Pulmonary artery endothelial cell (primary cell): ENCODE results near the gene ATP5PF. TPM values are rescaled to one million over a fixed set of nuclear protein-coding genes. Genes with fewer than 3 reads are reported as not detected.
"Not testable (repeated sequence)": the region's sequence is repeated elsewhere in the genome, so short reads cannot be mapped to it uniquely, and the experiment has no call there.

Source experiments
- DNase-seq: peaks from one replicate; pipeline ENCODE4 v3.0.0-alpha.2; 2011; ENCODE audit warnings: low read depth, low spot score
- total RNA-seq: library from RNA; depleted of rRNA; stranded (reverse); fragments of >200 nt; gene quantifications from 2 replicates; pipeline ENCODE4 v1.2.3, GENCODE V29; 2014

The ATP5PF gene, protein sequence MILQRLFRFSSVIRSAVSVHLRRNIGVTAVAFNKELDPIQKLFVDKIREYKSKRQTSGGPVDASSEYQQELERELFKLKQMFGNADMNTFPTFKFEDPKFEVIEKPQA
- total RNA-seq: 54.5 and 61.1 TPM in 2 replicates

DNA sequence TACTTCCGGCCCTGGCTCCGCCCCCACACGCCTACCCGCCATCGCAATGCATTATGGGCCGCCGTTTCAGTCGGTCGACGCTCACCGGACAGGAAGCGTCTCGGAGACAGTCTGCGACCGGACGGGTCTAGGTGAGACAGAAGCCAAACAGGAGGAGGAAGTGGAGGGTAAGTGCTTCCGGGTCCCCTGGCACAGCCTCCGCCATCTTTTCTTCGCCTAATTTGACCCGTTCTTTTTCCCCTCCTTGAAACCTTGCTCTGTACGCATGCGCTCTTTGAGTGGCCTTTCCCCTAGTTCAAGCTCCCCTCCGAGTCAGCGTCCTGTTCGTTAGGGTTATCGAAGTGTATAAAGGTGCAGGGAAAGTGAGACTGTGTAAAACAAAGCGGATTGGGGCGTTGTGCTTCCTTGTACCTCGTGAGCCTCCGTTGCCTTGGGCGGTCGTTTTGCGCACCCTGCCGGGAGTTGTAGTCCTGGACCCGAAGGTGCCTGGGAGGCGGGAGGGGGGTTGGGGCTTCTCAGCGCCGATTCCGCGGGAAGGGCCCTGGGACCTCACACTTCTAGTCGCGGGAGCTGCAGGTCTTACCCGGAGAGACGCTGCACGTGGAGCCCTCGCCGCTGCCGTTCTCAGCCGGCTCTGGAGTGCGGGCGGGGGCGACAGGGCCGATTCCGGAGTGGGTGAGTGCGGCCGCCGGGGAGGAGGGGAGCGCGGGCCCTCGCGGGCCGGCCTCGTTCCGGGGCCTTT lies at the start of gene ATP5PF, which contains the start of gene GABPA:
Gene ATP5PF, minus strand, starts transcription at position 1 of the 742 bp plus-strand sequence. CDS start 5,110 bp downstream, outside the sequence.
Gene GABPA, plus strand, starts transcription at position 69 of the 742 bp plus-strand sequence. CDS start 6,627 bp downstream, outside the sequence.
- DNase-seq: peak; percentile 96

DNA sequence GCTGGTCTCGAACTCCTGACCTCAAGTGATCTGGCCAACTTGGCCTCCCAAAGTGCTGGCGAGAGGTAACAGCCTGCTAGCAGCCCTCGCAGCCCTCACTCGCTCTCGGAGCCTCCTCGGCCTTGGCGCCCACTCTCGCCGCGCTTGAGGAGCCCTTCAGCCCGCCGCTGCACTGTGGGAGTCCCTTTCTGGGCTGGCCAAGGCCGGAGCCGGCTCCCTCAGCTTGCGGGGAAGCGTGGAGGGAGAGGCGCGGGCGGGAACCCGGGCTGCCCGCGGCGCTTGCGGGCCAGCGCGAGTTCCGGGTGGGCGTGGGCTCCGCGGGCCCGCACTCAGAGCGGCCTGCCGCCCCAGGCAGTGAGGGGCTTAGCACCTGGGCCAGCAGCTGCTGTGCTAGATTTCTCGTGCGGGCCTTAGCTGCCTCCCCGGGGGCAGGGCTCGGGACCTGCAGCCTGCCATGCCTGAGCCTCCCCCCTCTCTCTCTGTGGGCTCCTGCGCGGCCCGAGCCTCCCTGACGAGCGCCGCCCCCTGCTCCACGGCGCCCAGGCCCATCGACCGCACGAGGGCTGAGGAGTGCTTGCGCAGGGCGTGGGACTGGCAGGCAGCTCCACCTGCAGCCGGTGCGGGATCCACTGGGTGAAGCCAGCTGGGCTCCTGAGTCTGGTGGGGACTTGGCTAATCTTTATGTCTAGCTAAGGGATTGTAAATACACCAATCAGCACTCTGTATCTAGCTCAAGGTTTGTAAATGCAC lies 43.6 kb upstream of the ATP5PF start:
- not testable (repeated sequence) for DNase-seq

DNA sequence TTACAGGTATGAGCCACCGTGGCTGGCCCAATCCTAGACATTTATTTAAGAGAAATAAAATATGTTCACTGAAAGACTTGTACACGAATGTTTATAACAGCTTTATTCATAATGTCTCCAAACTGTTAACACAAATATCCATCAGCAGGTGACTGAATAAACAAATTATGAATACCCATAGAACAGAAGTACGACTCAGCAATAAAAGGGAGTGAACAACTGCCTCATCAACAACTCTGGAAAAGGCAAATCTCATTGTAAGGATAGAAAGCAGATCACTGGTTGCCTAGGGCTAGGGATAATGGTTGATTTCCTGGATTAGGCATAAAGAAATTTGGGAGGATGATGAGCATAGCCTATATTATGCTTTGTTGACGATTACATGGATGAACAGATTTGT lies 41.7 kb upstream of the ATP5PF start:
- no peak for DNase-seq

DNA sequence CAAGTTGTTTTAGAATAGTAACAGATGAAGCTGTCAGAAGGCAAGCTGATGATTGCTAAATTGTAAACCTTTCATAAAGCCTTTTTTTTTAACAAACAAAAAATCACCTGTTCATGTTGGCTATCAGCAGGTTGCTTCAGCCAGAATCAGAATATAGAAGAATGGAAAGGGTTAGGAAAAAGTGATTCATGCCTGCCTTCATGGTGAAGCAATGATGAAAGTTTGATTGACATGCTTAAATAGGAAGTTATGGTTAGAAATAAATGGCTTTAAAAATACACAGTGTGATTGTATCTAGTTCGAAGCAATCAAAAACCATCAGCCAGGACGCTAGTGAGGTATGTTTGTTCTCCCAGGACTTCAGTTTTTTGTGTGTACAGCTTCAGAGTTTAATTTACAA lies 38.0 kb upstream of the ATP5PF start:
- no peak for DNase-seq

DNA sequence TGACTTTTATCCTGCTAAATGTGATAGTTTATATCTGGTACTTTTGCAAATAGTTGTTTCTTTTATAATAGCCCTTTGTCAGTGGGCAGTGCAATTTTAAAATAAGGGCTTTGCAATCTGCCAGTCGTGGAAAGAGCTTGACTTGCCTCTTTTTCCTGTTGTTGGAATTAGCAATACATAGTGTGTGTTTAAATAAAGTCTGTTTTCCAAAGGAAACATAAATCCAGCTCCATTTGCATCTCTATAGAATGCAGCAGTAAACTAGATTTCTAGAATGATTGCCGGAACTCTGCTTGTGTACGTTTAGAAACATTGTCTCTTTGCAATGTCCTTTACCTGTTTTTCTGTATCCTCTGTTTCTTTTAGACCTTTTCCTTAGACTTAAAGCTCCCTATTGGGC lies 33.2 kb upstream of the ATP5PF start:
- DNase-seq: no peak

DNA sequence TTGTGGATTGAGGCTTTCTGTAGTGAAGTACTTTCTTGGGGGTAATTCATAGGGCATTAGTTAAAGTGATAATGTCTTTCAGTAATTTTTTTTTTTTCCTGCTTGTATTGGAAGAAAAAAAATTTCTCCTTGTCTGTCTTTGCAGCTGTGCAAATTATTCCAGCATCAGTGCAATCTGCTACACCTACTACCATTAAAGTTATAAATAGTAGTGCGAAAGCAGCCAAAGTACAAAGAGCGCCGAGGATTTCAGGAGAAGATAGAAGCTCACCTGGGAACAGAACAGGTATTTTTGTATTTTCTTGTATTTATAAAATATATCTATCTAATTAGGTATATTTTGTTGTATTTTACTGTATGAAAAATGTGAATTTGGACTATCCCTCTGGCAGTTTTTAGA lies 29.4 kb upstream of the ATP5PF start:
- DNase-seq: no peak

DNA sequence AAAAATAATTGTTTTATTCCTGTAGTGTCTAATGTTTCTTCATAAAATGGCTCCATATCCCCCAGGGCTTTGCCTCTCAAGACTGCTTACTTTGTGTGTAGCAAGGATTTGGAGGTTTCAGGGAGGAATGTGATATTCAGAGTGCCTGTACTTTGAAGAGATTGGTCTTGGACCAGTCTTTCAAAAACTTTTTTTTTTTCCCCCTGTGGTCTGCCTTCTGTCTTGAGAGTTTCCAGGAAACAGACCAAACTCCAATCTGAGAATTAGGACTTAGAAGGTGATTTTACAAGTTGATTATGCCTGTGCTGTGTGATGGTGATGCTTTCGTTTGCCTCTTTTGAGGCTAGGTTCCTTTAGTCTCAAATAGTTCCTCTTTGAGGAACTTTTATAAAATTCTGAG lies 26.0 kb upstream of the ATP5PF start:
- DNase-seq: no peak

DNA sequence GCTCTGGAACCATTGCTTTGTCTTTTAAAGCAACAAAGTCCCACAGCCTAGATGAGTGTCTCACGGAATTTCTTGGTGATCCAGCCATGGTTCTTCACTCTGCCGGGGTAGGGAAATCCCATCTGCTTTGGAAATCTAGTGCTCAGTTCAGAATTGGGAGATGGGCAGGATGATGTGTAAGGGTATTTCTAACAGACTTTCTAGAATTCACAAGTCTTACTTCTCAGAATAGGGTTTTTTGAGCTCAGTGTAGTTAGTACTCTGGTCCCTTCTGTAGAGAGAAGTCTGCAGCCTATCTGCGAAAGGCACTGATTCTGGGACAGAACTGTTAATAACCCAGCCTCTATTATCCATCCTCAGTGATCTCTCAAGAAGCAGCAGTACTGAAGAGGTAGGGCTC lies 25.4 kb upstream of the ATP5PF start:
- no peak for DNase-seq

DNA sequence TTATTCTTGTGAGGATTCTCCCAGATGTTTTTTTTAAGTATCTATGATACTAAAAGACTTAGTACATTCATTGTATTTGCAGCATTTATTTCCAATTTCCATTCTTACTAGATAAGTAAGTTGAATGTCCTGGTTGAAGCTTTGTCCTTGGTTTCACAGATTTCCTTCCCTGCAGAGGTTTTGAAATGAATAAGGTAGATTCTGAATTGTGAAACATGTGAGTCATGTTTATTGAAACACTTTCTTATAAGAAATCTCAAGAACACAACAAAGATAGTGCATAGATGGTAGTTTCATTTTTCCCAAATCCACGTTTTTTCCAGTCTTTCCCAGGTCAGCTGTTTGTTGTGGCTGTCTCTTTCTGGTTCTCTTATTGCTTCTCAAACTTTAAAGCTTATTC lies 24.9 kb upstream of the ATP5PF start:
- DNase-seq: no peak

DNA sequence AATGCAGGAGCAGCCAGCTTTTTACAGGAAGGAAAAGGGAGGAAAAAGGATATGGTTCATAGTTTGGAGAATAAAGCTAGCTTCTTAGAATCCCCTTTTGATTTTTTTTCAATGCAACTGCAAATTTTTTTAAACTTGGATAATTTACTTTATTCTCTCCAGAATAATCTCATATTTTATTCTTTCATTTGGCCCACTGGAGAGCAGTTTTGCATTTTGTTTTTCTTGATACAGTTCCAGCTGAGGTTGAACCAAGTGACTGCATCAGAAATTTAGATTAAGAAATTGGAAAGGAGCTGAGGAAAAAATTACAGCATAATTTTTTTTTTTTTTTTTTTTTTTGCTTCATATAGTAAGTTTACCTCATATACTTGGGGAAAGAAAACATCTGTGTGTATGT lies 22.8 kb upstream of the ATP5PF start:
- no peak for DNase-seq

DNA sequence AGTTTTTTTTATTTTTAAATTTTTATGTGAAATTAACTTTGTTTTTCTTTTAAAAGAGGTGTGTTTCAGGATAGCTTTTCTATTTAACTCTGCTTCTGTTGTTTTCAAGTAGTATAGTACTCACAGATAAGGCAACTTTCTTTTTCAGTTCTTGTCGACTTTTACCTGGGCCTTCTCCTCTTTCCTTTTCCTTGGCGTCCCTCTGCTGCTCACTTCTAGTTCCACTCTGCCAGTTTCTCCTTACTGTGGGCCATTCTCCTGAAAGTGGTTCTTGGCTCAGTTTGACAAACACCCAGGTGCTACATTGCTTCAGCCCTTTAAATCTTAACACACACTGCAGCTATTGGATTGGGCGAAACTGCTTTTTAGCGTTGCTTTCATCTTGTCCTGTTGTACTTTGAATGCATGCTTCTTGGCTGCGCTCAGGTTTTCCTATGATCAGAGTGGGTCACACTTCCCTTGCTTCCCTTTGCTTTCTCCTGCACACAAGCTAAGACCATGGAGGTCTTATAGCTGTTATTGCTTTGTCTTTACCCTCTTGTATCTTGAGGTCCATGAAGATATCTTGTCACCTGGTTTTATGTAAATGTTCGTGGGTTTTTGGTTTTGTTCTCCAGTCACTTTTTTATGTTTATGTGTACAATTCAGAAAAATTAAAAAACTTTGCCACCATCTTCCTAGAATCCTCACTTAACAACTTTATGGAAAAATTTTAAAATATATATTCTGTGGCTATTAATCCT lies 21.7 kb upstream of the ATP5PF start:
- DNase-seq: no peak

DNA sequence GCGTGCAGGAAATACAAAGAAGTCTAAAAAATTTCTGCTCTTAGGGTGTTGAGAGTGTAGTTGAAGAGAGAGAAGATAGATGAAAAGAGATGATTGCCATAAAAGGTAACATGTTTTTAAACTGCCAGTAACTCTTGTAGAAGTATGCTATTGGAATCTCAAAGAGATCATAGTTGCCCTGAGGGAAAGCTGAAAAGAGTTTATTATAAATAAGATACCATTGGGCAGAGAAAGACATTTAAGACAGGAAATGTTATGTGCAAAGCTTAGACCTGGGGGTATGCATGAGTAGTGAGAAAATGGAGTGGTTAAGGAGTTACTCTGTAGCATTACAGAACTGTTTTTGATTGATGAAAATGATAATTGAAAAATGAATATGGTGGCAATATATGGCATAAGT lies 17.7 kb upstream of the ATP5PF start:
- no peak for DNase-seq

DNA sequence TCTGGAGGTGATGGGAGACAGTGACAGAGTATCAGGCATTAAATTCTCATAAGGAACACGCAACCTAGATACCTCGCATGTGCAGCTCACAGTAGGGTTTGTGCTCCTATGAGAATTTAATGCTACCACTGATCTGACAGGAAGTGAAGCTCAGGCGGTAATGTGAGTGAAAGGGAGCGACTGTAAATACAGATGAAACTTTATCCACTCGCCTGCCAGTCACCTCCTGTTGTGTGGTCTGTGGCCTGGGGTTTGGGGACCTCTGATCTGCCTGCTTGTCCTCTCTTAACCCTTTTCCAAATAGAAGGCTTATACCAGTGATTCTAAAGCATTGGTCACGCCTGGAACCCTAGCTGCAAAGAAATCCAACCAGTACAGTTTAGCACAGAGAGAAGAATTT lies 15.4 kb upstream of the ATP5PF start:
- no peak for DNase-seq

DNA sequence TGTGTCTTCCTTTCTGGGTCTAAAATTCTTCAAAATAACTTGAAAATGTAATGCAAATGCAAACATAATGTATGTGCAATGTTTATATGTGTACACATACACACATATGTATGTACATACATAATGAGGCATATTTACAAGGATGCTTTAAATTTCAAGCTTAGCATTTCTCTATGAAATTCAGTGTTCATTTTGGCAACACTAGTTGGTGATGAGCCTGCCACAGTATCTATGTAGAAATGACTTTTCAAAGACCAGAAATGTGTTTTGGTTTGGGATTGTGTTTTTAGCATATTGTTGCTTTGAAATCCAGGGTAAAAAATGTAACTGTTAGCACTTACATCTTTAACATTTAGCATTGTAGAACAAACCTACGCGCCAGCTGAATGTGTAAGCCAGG lies 10.2 kb upstream of the ATP5PF start:
- DNase-seq: no peak

DNA sequence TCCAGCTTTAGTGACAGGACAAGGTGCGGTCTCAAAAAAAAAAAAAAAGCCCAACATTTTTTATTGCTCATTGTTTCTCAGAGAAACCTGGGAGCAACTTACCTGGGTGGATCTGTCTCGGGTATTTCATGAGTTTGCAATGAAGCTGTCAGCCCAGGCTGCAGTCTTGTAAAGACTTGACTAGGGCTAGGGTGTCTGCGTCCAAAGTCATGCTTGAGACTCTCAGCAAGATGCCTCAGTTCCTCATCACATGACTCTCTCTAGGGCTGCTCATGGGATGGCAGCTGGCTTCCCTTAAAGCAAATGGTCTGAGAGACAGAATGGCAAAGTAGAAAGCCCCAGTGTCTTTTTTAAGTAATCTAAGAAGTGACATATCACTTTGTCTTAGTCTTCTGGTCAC lies 8.2 kb upstream of the ATP5PF start:
- DNase-seq: no peak

DNA sequence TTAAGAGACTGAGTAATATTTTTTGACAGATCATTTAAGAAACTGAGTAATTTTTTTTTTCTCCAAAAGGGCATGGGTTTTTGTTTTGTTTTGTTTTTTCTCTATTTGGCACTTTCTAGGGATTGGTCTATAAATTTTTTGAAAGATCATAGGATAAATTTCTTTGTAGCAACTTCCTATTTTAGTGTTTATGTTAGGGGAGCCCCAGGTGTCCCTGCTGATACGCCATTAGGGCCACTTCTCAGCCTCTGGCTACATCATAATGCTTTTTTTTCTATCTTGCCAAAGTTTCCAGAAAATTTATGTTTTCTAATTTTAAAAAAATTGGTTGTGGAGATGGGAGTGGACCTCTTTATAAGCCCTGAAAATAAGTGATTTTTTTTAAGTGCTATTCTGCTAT lies 2.7 kb upstream of the ATP5PF start:
- DNase-seq: no peak

DNA sequence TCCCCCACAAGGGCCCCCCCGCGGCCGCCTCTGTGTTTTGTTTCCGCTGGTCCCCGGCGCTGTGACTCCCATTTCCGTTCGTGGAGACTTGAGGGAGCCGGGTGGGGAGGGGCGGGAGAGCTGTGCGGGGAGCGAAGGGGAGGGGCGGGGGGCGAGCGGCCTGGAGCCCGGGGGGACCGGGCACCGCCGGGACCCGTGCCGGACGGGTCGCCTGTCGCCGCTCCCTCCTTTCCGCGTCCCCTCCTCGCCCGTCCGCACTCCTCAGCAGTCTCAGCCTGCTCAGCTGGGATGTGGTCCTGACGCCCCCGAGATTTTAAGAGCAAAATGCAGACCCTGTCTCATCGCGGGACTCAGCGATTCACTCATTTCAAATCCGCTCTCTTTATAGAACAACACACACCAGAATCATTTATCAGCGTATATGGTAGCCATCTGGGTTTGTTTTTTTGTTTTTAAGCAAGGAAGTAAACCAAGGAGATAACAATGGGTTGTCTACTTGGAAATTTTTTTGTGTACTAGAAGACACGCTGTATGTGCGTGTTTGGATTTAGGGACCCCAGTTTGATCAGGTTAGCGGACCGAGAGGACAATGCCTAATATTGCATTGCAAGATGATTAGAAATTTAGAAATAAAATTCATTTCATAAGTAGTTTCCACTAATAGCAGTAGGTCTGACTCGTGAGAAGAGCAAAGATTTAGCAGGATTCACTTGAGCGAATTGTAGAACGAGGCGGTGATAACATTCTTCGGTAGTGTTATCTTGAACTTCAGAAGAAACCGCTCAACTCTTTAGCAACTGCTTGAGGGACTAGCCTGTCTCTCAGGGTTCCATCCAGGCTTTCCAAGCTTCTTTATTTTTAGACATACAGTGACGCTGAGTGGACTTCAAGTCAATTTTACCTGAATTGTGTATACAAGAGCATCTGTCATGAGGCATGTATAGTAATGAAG lies 1.2 kb upstream of the ATP5PF start:
- peak; percentile 55 for DNase-seq

DNA sequence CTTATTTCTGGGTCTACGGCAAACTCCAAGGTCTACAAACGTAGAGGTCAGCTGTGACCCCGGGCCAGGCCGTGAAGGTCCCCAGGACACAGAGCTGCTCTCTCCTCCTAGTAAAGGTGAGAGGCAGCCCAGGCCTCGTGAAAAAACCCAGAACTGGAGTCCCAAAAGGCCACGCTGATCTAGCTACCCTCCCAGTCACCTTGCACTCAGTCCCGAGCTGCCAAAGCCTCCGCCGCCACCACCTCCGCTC lies 125 bp downstream of the ATP5PF start:
- no peak for DNase-seq

DNA sequence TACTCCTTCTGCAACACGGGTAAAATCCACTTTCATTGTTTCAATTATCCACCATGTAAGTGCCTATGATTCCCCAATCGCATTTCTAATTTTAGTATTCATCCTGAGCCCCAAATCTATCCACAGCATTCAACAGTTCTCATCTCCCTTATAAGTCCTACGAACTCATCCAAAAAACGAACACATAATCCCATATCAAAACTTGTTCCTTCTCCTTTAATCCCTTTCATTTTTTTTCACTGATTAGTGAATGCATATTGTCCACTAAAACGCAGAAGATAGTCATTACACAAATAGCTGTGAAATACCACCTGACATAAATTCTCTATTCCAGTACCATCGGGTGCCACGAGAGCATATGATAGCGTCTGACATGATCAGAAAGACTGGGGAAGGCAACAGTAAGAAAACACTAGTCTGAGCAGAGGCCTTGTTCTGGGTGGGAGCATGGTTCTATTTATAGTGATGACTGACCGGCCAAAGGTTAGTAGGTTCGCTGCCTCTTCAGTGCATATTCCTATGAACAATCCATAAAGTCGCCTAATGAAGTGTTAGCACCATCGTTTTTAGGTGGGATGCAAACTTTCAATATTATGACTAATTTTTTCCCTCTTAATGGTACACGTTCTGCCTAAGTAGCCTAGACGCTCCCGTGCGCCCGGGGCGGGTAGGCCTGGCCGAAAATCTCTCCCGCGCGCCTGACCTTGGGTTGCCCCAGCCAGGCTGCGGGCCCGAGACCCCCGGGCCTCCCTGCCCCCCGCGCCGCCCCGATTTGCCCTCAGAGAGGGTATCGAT lies 648 bp downstream of the ATP5PF start:
- DNase-seq: no peak

DNA sequence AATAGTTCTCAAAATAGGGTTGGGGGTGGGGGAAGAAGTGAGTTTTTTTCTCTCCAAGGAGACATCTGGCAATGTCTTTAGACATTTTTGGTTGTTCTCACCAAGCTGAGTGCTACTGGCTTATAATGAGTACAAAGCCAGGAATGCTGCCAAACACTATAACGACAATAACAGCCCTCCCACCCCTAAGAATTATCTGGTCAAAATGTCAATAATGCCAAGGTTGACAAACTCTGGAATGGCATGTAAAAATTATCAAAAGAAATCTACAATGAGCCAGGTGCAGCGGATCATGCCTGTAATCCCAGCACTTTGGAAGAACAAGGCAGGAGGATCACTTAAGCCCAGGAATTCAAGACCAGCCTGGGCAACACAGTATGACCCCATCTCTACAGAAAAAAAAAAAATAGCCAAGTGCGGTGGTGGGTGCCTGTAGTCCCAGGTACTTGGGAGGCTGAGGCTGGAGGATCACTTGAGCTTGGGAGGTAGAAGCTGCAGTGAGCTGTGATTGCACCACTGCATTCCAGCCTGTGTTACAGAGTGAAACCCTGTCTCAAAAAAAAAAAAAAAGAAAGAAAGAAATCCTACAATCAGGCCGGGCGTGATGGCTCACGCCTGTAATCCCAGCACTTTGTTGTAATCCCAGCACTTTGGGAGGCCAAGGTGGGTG lies 2.5 kb downstream of the ATP5PF start:
- no peak for DNase-seq
